Loucy (cell line): ENCODE results near the gene ACADS.

Experiments used
- H2AFZ ChIP-seq: fragments of 200-600 bp; sonication (generic); 2 replicates; pipeline ENCODE4 v1.6.0; 2016; ENCODE audit warnings: antibody characterized with exemption, mild to moderate bottlenecking, low read length, moderate library complexity
- H3F3A ChIP-seq: fragments of 200-600 bp; 2 replicates; pipeline ENCODE4 v1.6.0; 2016; ENCODE audit warnings: antibody characterized with exemption, low read depth, mild to moderate bottlenecking
- H3K27me3 ChIP-seq: fragments of 200-600 bp; sonication (generic); 2 replicates; pipeline ENCODE4 v1.6.1; 2014; ENCODE audit warnings: low read length, mild to moderate bottlenecking; ENCODE audit not compliant: insufficient read depth, poor library complexity, severe bottlenecking
- H3K36me3 ChIP-seq: fragments of 200-600 bp; sonication (generic); 2 replicates; pipeline ENCODE4 v1.6.1; 2016; ENCODE audit warnings: low read length; ENCODE audit not compliant: insufficient read depth
- H3K4me1 ChIP-seq: fragments of 200-600 bp; sonication (generic); 2 replicates; pipeline ENCODE4 v1.5.1; 2014; ENCODE audit warnings: low read length, mild to moderate bottlenecking; ENCODE audit not compliant: insufficient read depth, poor library complexity, severe bottlenecking
- H3K4me2 ChIP-seq: fragments of 200-600 bp; sonication (generic); 2 replicates; pipeline ENCODE4 v1.6.0; 2014; ENCODE audit warnings: antibody characterized with exemption, low read length, low read depth, mild to moderate bottlenecking; ENCODE audit not compliant: poor library complexity, severe bottlenecking
- H3K4me3 ChIP-seq: fragments of 200-600 bp; sonication (generic); 2 replicates; pipeline ENCODE4 v1.5.1; 2014; ENCODE audit warnings: low read length, mild to moderate bottlenecking, mixed read lengths; ENCODE audit not compliant: poor library complexity, severe bottlenecking
- H3K79me2 ChIP-seq: fragments of 200-600 bp; sonication (generic); 2 replicates; pipeline ENCODE4 v1.6.1; 2014; ENCODE audit warnings: low read length; ENCODE audit not compliant: insufficient read depth
- H3K9ac ChIP-seq: fragments of 200-600 bp; sonication (generic); 2 replicates; pipeline ENCODE4 v1.6.0; 2014; ENCODE audit warnings: mild to moderate bottlenecking, low read depth, low read length, moderate library complexity; ENCODE audit not compliant: poor library complexity, severe bottlenecking
- H3K9me2 ChIP-seq: fragments of 200-600 bp; sonication (generic); replicated peaks from 2 replicates; pipeline ENCODE4 v1.6.1; 2016; ENCODE audit warnings: low read depth, low read length, mixed read lengths
- H3K9me3 ChIP-seq: fragments of 200-600 bp; sonication (generic); 2 replicates; pipeline ENCODE4 v1.6.1; 2014; ENCODE audit warnings: mild to moderate bottlenecking, antibody characterized with exemption, low read length, low read depth; ENCODE audit not compliant: insufficient read depth
- H4K20me1 ChIP-seq: fragments of 200-600 bp; sonication (generic); 2 replicates; pipeline ENCODE4 v1.6.0; 2014; ENCODE audit warnings: antibody characterized with exemption, low read length, mild to moderate bottlenecking; ENCODE audit not compliant: insufficient read depth, poor library complexity, severe bottlenecking
- CTCF ChIP-seq: fragments of 200-600 bp; sonication (generic); conservative IDR thresholded peaks from 2 replicates; pipeline ENCODE4 v1.5.1; 2014; ENCODE audit warnings: mild to moderate bottlenecking, antibody characterized with exemption, low read length
- EZH2phosphoT487 ChIP-seq: fragments of 200-600 bp; IDR thresholded peaks from 2 replicates; pipeline ENCODE4 v1.6.1; 2018; ENCODE audit warnings: antibody characterized with exemption, mild to moderate bottlenecking, moderate library complexity, borderline replicate concordance

Gene ACADS

GRCh38 chr12:120766566-120766965 lies 40.9 kb downstream of the ACADS start:
- TF ChIP-seq CTCF (no peak), EZH2phosphoT487 (no peak)
- no peak overlapping the region for H3K4me2 ChIP-seq
- no peaks in the 10 kb centered on the region for H3F3A ChIP-seq
- H3K79me2 ChIP-seq, result no peaks in the 10 kb centered on the region
- no peaks in the 10 kb centered on the region for H3K9me2 ChIP-seq
- no peak overlapping the region for H3K9ac ChIP-seq
- H3K27me3 ChIP-seq, result no peaks in the 10 kb centered on the region
- H3K9me3 ChIP-seq, result no peaks in the 10 kb centered on the region
- H2AFZ ChIP-seq, result no peak overlapping the region
- H4K20me1 ChIP-seq, result no peaks in the 10 kb centered on the region
- no peaks in the 10 kb centered on the region for H3K4me1 ChIP-seq
- peaks cover 74% of the 10 kb centered on the region; the same call in 1 of the 2 replicates for H3K36me3 ChIP-seq
- no peak overlapping the region for H3K4me3 ChIP-seq

GRCh38 chr12:120767071-120768024 lies 41.7 kb downstream of the ACADS start:
- Histone ChIP-seq H4K20me1 (no peaks in the 10 kb centered on the region), H3K9me3 (no peaks in the 10 kb centered on the region), H3K9ac (no peak overlapping the region), H3K36me3 (peaks cover 66% of the 10 kb centered on the region; the same call in 1 of the 2 replicates), H3F3A (no peaks in the 10 kb centered on the region), H3K27me3 (no peaks in the 10 kb centered on the region), H3K4me3 (no peak overlapping the region), H3K79me2 (no peaks in the 10 kb centered on the region), H2AFZ (no peak overlapping the region), H3K4me2 (no peak overlapping the region), H3K9me2 (no peaks in the 10 kb centered on the region), H3K4me1 (no peaks in the 10 kb centered on the region)
- TF ChIP-seq EZH2phosphoT487, result no peak
- no peak for TF ChIP-seq CTCF

DNA sequence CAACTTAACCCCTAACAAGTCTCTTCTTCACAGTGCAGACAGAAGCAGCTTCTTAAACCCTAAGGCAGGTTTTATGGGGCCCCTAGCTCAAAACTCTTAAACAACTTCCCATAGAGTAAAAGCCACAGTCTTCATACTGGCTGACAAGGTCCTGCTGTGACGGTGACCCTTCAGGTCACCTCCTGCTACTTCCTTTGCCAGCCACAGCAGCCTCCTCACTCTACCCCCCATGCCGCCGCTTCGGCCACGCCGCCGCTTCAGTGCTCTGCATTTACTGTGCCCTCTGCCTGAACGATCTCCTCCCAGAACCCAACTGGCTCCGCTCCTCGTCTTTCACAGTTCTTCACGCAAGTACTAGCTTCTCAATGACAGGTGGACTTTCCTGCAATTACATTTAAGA lies 45.5 kb downstream of the ACADS start:
- Histone ChIP-seq H3K79me2 (no peaks in the 10 kb centered on the region), H3F3A (no peaks in the 10 kb centered on the region), H4K20me1 (peaks cover 5% of the 10 kb centered on the region), H3K36me3 (peaks cover 48% of the 10 kb centered on the region; the same call in 1 of the 2 replicates), H3K4me3 (no peak overlapping the region), H3K9me2 (no peaks in the 10 kb centered on the region), H3K9me3 (no peaks in the 10 kb centered on the region), H3K4me1 (peaks cover 13% of the 10 kb centered on the region), H3K4me2 (no peak overlapping the region), H3K9ac (no peak overlapping the region), H3K27me3 (no peaks in the 10 kb centered on the region), H2AFZ (no peak overlapping the region)
- TF ChIP-seq EZH2phosphoT487, result no peak
- TF ChIP-seq CTCF, result no peak
